Gastrocnemius medialis (tissue), 4 donors: ENCODE data around the gene EVL. TPM values are rescaled to one million over a fixed set of nuclear protein-coding genes. Genes with fewer than 3 reads are reported as not detected.

ENCODE experiments used
- ATAC-seq, 2 donors: fragments of 150-250 bp; one replicate each; pipeline ENCODE4 v1.9.1; 2016
- DNase-seq, 2 donors: peaks; one replicate each; pipeline ENCODE4 v3.0.0-alpha.2; 2019
- H3K27ac ChIP-seq, 4 donors: fragments of 200-600 bp; sonication (generic); 1 replicate in 1 of 4; 2 replicates in 3 of 4; pipeline ENCODE4 v1.5.1; 2016 to 2018; ENCODE audit warnings: mild to moderate bottlenecking in 2 of 4, moderate library complexity in 1 of 4
- H3K27me3 ChIP-seq, 3 donors: fragments of 200-600 bp; sonication (generic) in 2 of 3; 1 replicate in 1 of 3; 2 replicates in 2 of 3; pipeline versions ENCODE4 v1.5.1 to v1.6.0; 2016 to 2019; ENCODE audit warnings: mild to moderate bottlenecking in 1 of 3, moderate library complexity in 1 of 3
- H3K36me3 ChIP-seq, 2 donors: fragments of 200-600 bp; sonication (generic) in 1 of 2; one replicate each; pipeline ENCODE4 v1.5.1; 2017 to 2018
- H3K4me1 ChIP-seq, 2 donors: fragments of 200-600 bp; sonication (generic) in 1 of 2; one replicate each; pipeline ENCODE4 v1.5.1; 2016 to 2017; ENCODE audit warnings: mild to moderate bottlenecking in 2 of 2
- H3K4me3 ChIP-seq, 4 donors: fragments of 200-600 bp; sonication (generic) in 3 of 4; 1 replicate in 1 of 4; 2 replicates in 3 of 4; pipeline ENCODE4 v1.5.1; 2016 to 2019; ENCODE audit warnings: mild to moderate bottlenecking in 2 of 4
- H3K9me3 ChIP-seq, 3 donors: fragments of 200-600 bp; sonication (generic) in 2 of 3; 1 replicate in 1 of 3; 2 replicates in 2 of 3; pipeline ENCODE4 v1.5.1; 2016 to 2019
- CTCF ChIP-seq, 5 experiments: fragments of 450-650 bp in 3 of 5; fragments of 200-600 bp in 2 of 5; sonication (generic) in 2 of 5; IDR thresholded peaks in 4 of 5; conservative IDR thresholded peaks in 1 of 5; 1 replicate in 4 of 5; 2 replicates in 1 of 5; pipeline ENCODE4 v1.5.1; 2016 to 2019; ENCODE audit warnings: antibody characterized with exemption in 5 of 5, mild to moderate bottlenecking in 3 of 5, moderate library complexity in 3 of 5
- POLR2A ChIP-seq, 2 donors: fragments of 450-650 bp; IDR thresholded peaks; one replicate each; pipeline ENCODE4 v1.6.1; 2017; ENCODE audit warnings: antibody characterized with exemption in 2 of 2, mild to moderate bottlenecking in 2 of 2, moderate library complexity in 2 of 2
- in situ Hi-C, 4 donors: fragments of 200-750 bp; cut with MboI; loops; one replicate each; pipeline versions ENCODE4 v1.15.0 to v1.8.0; 2017; ENCODE audit warnings: low sequenced_read_pairs in 4 of 4
- intact Hi-C: fragments of 100-400 bp; cut with DNase I; formaldehyde crosslinking; loops from one replicate; pipeline ENCODE4 v1.15.1; 2023; ENCODE audit warnings: low total_unique reads
- total RNA-seq, 4 donors: library from RNA; depleted of rRNA; stranded (reverse); fragments of >200 nt; gene quantifications; one replicate each; pipeline versions ENCODE4 v1.1.0 to v1.2.3, GENCODE V29; 2016

The EVL gene
- total RNA-seq, 4 donors from 2014 or later = 5.8 to 14.3 (median 9.5) TPM

GRCh38 chr14:100131181-100131580 lies 66.0 kb downstream of the EVL start:
- DNase-seq = no peak
- Histone ChIP-seq H3K9me3 (no peaks in the 10 kb centered on the region), H3K36me3 (no peaks in the 10 kb centered on the region), H3K4me1 (no peaks in the 10 kb centered on the region), H3K27ac (no peak overlapping the region), H3K4me3 (no peak overlapping the region), H3K27me3 (no peaks in the 10 kb centered on the region)
- no peak for ATAC-seq
- in situ Hi-C loops (no loop called here), intact Hi-C loops (no loop called here)
- no peak for TF ChIP-seq CTCF (IDR thresholded peaks at IDR 0.05 in 4 of 5, conservative IDR thresholded peaks at IDR 0.05 in 1 of 5)
- no peak for TF ChIP-seq POLR2A (IDR thresholded peaks at IDR 0.05)

- no peaks in the 10 kb centered on the region for H3K36me3 ChIP-seq
- DNase-seq = no peak
These were observed 67.1 kb downstream of the EVL start for GRCh38 chr14:100132161-100132902.

GRCh38 chr14:100132903-100133510 lies 67.8 kb downstream of the EVL start:
- no peak for DNase-seq
- Histone ChIP-seq H3K9me3 (no peaks in the 10 kb centered on the region), H3K4me1 (no peaks in the 10 kb centered on the region), H3K4me3 (no peak overlapping the region), H3K27ac (no peak overlapping the region), H3K36me3 (no peaks in the 10 kb centered on the region), H3K27me3 (no peaks in the 10 kb centered on the region)
- ATAC-seq = no peak
- intact Hi-C loops = no loop called here
- in situ Hi-C loops = no loop called here
- no peak for TF ChIP-seq POLR2A (IDR thresholded peaks at IDR 0.05)
- no peak for TF ChIP-seq CTCF (IDR thresholded peaks at IDR 0.05 in 4 of 5, conservative IDR thresholded peaks at IDR 0.05 in 1 of 5)

More at GRCh38 chr14:100132161-100132902, 67.1 kb downstream of the EVL start:
- intact Hi-C loops = no loop called here
- no peak overlapping the region for H3K27ac ChIP-seq
- ATAC-seq = no peak
- TF ChIP-seq CTCF (IDR thresholded peaks at IDR 0.05 in 4 of 5, conservative IDR thresholded peaks at IDR 0.05 in 1 of 5) (no peak), POLR2A (IDR thresholded peaks at IDR 0.05) (no peak)
- in situ Hi-C loops = no loop called here
- H3K27me3 ChIP-seq = no peaks in the 10 kb centered on the region
- no peaks in the 10 kb centered on the region for H3K9me3 ChIP-seq
- no peaks in the 10 kb centered on the region for H3K4me1 ChIP-seq
- no peak overlapping the region for H3K4me3 ChIP-seq

- no peaks in the 10 kb centered on the region for H3K9me3 ChIP-seq
- in situ Hi-C loops (no loop called here), intact Hi-C loops (no loop called here)
- no peak overlapping the region for H3K4me3 ChIP-seq
- TF ChIP-seq CTCF (IDR thresholded peaks at IDR 0.05 in 4 of 5, conservative IDR thresholded peaks at IDR 0.05 in 1 of 5) (no peak), POLR2A (IDR thresholded peaks at IDR 0.05) (no peak)
- no peaks in the 10 kb centered on the region for H3K4me1 ChIP-seq
- H3K36me3 ChIP-seq = no peaks in the 10 kb centered on the region
- no peak for DNase-seq
- no peaks in the 10 kb centered on the region for H3K27me3 ChIP-seq
- no peak for ATAC-seq
- H3K27ac ChIP-seq = no peak overlapping the region
These were observed 69.4 kb downstream of the EVL start for GRCh38 chr14:100134586-100134985.
